ENCODE measurements around the gene GOSR2. TPM values are rescaled to one million over a fixed set of nuclear protein-coding genes. Genes with fewer than 3 reads are reported as not detected.

The GOSR2 gene
- total RNA-seq: 45.9 TPM
- long read RNA-seq, transcript GOSR2-232 (6 exons, 3,964 nt): major isoform, 22 of 51 reads
- long read RNA-seq, transcript GOSR2-240 (5 exons, 3,059 nt): minor isoform, 9 of 51 reads
- long read RNA-seq, transcript GOSR2-239 (5 exons, 3,871 nt): minor isoform, 9 of 51 reads
- long read RNA-seq, partial matches to known transcripts: 2 of 51 reads
- long read RNA-seq, other reads (novel, unspliced or antisense): 0 of 51 reads

GRCh38 chr17:46922804-46923635 lies at the start of gene GOSR2:
Gene GOSR2, plus strand, starts transcription at chr17:46923160. Its CDS starts 33 bp downstream, at chr17:46923193.
- intact Hi-C loops (cut with DNase I): no loop called here

GRCh38 chr17:46873941-46874645 lies 48.9 kb upstream of the GOSR2 start:
- no peak for DNase-seq (ENCODE audit: low spot score)
- intact Hi-C loops (cut with DNase I): no loop called here

More at GRCh38 chr17:46922804-46923635, at the start of gene GOSR2:
- DNase-seq (ENCODE audit: low spot score): peak; percentile 96

GRCh38 chr17:46874906-46875305 lies 48.1 kb upstream of the GOSR2 start:
- DNase-seq (ENCODE audit: low spot score): no peak
- intact Hi-C loops (cut with DNase I): no loop called here

GRCh38 chr17:46875849-46876352 lies 47.1 kb upstream of the GOSR2 start:
- no peak for DNase-seq (ENCODE audit: low spot score)
- intact Hi-C loops (cut with DNase I): no loop called here

- intact Hi-C loops (cut with DNase I): no loop called here
- DNase-seq (ENCODE audit: low spot score): no peak
Measured at GRCh38 chr17:46876353-46876887, 46.5 kb upstream of the GOSR2 start.

- DNase-seq (ENCODE audit: low spot score): no peak
- intact Hi-C loops (cut with DNase I): no loop called here
Measured at GRCh38 chr17:46876926-46877325, 46.0 kb upstream of the GOSR2 start.

- intact Hi-C loops (cut with DNase I): no loop called here
Measured at GRCh38 chr17:46877466-46877865, 45.5 kb upstream of the GOSR2 start.

GRCh38 chr17:46878055-46878454 lies 44.9 kb upstream of the GOSR2 start:
- peak; percentile 84 for DNase-seq (ENCODE audit: low spot score)
- intact Hi-C loops (cut with DNase I): no loop called here

More at GRCh38 chr17:46877466-46877865, 45.5 kb upstream of the GOSR2 start:
- DNase-seq (ENCODE audit: low spot score): no peak

- DNase-seq (ENCODE audit: low spot score): no peak
- intact Hi-C loops (cut with DNase I): no loop called here
Measured at GRCh38 chr17:46879101-46879500, 43.9 kb upstream of the GOSR2 start.

- DNase-seq (ENCODE audit: low spot score): no peak
- intact Hi-C loops (cut with DNase I): no loop called here
Measured at GRCh38 chr17:46881015-46881414, 41.9 kb upstream of the GOSR2 start.

- intact Hi-C loops (cut with DNase I): no loop called here
- DNase-seq (ENCODE audit: low spot score): no peak
Measured at GRCh38 chr17:46882666-46883065, 40.3 kb upstream of the GOSR2 start.

- intact Hi-C loops (cut with DNase I): no loop called here
- DNase-seq (ENCODE audit: low spot score): no peak
Measured at GRCh38 chr17:46883871-46884520, 39.0 kb upstream of the GOSR2 start.

GRCh38 chr17:46884552-46884951 lies 38.4 kb upstream of the GOSR2 start:
- no peak for DNase-seq (ENCODE audit: low spot score)
- intact Hi-C loops (cut with DNase I): no loop called here

- intact Hi-C loops (cut with DNase I): no loop called here
- no peak for DNase-seq (ENCODE audit: low spot score)
Measured at GRCh38 chr17:46885415-46886309, 37.3 kb upstream of the GOSR2 start.

GRCh38 chr17:46886310-46886663 lies 36.7 kb upstream of the GOSR2 start:
- intact Hi-C loops (cut with DNase I): no loop called here
- DNase-seq (ENCODE audit: low spot score): no peak

GRCh38 chr17:46887717-46888116 lies 35.2 kb upstream of the GOSR2 start:
- intact Hi-C loops (cut with DNase I): no loop called here
- DNase-seq (ENCODE audit: low spot score): no peak

- no peak for DNase-seq (ENCODE audit: low spot score)
- intact Hi-C loops (cut with DNase I): no loop called here
Measured at GRCh38 chr17:46888727-46889126, 34.2 kb upstream of the GOSR2 start.

GRCh38 chr17:46889519-46889918 lies 33.4 kb upstream of the GOSR2 start:
- intact Hi-C loops (cut with DNase I): no loop called here
- DNase-seq (ENCODE audit: low spot score): no peak
